Measurements from ENCODE around the gene FRAT2.

Gene FRAT2

GRCh38 chr10:97334370-97335175, at the start of gene FRAT2:
Gene FRAT2 (minus strand): TSS chr10:97334729. CDS start chr10:97334572, 157 bp downstream.
- DNase-seq (ENCODE audit: low read depth): peak; percentile 37

GRCh38 chr10:97384156-97384555, 49.6 kb upstream of the FRAT2 start:
- DNase-seq (ENCODE audit: low read depth): no peak

GRCh38 chr10:97383159-97383558, 48.6 kb upstream of the FRAT2 start:
- DNase-seq (ENCODE audit: low read depth): no peak

DNA sequence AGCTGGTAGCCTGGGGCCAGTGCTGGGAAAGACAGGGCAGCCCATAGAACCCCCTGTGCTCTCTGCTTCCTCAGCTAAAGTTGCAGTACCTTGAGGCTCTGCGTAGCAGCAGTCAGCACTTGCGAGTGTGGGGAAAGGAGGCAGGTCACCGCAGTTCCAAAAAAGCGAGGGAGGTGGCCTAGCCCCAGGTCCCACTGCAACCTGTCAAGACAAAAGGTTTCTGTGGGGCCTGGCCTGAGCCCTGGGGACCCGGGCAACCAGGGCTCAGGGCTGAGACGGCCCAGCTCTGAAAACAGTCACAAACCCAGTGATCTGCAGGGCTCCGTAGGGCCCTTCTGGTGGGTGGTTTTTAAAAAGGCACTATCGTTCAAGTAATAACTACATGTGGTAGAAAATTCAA, 47.1 kb upstream of the FRAT2 start:
- no peak for DNase-seq (ENCODE audit: low read depth)

DNA sequence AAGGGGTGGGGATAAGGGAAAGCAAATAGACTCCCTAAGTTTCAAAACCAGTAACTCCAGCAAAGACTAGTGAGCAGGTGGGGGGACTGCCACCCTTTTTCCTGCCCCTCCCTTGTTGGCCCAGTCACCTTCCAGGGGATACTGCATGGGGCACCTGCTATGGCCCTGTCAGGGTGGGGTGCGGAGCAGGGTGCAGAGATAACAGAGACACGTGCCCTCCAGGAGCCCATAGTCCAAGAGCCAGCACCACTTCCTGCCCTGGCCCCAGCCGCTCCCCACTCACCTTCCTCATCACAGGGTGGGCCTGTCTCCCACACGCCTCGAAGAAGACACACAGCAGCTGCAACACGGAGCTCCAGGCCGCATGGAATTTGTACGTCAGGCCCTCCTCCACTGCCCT, 46.0 kb upstream of the FRAT2 start:
- no peak for DNase-seq (ENCODE audit: low read depth)

GRCh38 chr10:97378933-97379921, 44.7 kb upstream of the FRAT2 start:
- no peak for DNase-seq (ENCODE audit: low read depth)

DNA sequence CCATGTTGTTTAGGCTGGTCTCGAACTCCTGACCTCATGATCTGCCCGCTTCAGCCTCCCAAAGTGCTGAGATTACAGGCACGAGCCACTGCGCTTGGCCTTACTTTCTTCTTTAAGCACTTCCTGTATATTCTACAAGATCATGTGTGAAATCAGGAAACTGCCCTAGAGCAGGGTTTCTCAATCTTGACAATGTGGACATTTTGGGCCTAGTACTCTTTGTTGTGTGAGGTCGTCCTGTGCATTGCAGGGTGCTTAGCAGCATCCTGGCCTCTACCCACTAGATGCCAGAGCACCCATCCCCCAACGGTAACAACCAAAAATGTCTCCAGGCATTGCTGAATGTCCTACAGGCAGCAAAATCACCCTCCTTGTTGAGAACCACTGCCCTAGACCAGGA, 41.9 kb upstream of the FRAT2 start:
- DNase-seq (ENCODE audit: low read depth): no peak

GRCh38 chr10:97373456-97373855, 38.9 kb upstream of the FRAT2 start:
- no peak for DNase-seq (ENCODE audit: low read depth)

DNA sequence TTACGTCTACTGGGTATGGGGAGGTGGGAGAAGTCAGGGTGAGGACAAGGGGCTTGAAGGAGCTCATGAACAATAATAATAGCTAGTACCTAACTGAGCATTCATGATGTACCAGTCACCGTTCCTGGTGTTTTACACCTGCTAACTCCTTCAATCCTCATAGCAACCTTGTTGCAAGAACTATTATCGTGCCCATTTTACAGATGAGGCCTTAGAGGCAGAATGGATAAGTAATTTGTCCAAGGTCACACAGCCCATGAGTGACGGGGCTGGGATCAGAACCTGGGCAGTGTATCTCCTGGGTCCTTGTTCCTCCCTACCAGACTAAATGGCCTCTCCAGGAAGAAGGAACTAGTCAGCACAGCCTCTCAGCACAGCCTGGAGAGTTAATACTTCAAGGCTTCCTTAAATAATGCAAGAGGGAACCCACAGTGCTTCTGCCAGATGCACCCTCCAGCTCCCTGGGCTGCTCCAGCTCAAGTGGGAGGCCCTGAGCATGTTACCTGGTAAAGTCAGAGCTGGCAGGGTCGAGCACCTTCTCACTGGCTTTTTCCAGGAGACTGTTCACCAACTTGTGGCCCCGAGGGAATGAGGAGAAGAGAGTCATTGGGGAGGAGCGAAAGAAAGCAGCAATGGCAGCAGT, 37.8 kb upstream of the FRAT2 start:
- no peak for DNase-seq (ENCODE audit: low read depth)

- no peak for DNase-seq (ENCODE audit: low read depth)
Observed at GRCh38 chr10:97371696-97372095, 37.2 kb upstream of the FRAT2 start.

- DNase-seq (ENCODE audit: low read depth): no peak
Observed at GRCh38 chr10:97367126-97367649, 32.7 kb upstream of the FRAT2 start.

GRCh38 chr10:97366572-97366971, 32.0 kb upstream of the FRAT2 start:
- no peak for DNase-seq (ENCODE audit: low read depth)

GRCh38 chr10:97365761-97366351, 31.3 kb upstream of the FRAT2 start:
- no peak for DNase-seq (ENCODE audit: low read depth)

- no peak for DNase-seq (ENCODE audit: low read depth)
Observed at GRCh38 chr10:97363071-97363470, 28.5 kb upstream of the FRAT2 start.

DNA sequence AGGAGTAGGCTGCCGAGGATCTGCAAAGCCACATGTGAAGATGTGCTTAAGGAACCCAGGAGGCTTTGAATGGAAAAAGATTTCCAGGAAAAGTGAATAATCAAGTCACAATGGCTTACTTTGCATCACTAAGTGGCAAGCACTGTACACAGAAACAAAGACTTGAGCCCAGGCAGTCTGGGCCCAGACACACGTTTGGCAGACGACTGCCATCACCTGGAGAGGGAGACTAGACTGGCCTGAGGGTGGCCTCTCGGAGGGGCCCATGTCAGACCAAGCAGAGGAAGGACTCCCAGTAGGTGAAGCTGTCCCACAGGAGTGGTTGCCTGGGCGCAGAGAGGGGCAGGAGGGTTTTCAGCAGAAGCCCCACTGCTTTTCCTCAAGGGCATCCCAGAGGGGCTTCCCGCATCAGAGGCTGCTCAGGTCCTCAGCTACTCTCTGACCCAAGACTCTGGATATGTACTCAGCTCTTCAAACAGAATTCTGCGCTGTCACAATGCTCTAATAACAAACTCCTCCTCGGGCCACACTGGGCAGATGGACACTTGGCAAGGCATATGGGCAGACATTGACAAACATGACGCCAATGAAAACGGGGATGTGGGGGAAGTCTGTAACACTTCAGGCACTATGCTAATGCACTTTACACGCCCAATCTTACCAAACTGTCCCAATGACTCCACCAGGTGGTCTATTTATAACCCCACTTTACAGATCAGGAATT, 27.9 kb upstream of the FRAT2 start:
- DNase-seq (ENCODE audit: low read depth): no peak

DNA sequence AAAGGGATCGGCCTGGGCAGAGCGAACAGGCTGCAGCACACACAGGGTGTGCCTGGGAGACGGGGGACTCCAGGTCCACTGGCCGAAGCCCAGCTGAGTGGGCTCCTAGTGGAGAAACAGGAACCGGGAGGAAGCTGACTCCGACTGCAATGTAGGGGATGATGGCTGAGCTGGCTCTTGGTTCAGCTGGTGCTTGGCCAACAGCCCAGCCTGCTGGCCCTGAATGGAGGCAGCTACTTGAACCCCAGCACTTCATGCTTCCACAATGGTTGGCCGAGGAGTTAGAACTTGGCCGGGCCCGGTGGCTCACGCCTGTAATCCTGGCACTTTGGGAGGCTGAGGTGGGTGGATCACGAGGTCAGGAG, 27.0 kb upstream of the FRAT2 start:
- no peak for DNase-seq (ENCODE audit: low read depth)

- no peak for DNase-seq (ENCODE audit: low read depth)
Observed at GRCh38 chr10:97360705-97361536, 26.4 kb upstream of the FRAT2 start.

DNA sequence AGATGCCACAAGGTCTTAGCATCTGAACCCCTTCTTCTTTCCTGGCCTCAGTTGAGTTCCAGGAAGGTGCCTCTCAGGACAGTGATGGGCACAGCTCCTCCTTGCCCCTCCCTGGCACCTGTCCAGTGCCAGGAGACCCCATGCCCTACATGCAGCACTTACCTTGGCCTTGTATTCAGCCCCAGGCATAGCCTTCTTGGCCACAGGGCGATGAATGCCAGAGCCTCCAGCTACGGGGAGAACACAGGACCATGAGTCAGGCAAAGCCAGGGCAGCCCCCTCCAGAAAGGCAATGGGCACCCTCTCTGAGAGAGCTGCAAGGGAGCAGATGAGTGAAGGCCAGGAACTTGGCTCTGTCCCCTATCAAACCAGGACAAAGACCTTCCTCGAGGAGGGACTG, 24.3 kb upstream of the FRAT2 start:
- no peak for DNase-seq (ENCODE audit: low read depth)

GRCh38 chr10:97358349-97358748, 23.8 kb upstream of the FRAT2 start:
- DNase-seq (ENCODE audit: low read depth): no peak

DNA sequence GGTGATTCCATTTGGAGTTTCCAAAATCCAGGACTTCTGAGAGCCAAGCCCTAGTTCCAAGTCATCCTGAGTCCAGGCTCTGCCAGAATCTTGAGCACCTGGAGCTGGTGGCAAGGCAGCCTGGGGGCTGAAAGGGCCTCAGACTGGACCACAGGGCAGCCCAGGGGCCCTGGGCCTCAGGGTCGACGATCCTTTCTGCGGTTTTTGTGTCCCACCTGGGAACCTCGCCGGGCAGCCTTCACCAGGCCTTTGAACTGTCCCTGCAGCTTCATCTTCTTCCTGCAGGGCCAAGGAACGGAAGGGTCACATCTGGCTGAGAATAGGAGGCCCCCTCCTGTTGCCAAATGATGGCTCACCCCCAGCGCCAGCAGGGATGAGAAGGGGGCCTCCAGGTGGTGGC, 22.4 kb upstream of the FRAT2 start:
- DNase-seq (ENCODE audit: low read depth): no peak

Data from GM04503 (cell line).